ENCODE data around the gene PCLAF.
"Not testable (repeated sequence)": the region's sequence is repeated elsewhere in the genome, so short reads cannot be mapped to it uniquely, and the experiment has no call there.

The PCLAF gene

GRCh38 chr15:64381000-64381751 lies at the start of gene PCLAF:
Gene PCLAF, minus strand, starts transcription at chr15:64381441. Its CDS starts 70 bp downstream, at chr15:64381371.
- peak; percentile 85 to 88 for DNase-seq

GRCh38 chr15:64430000-64430735 lies 48.9 kb upstream of the PCLAF start:
- DNase-seq = no peak

- DNase-seq = no peak
Measured at GRCh38 chr15:64429448-64429847, 48.2 kb upstream of the PCLAF start.

GRCh38 chr15:64426845-64427465 lies 45.7 kb upstream of the PCLAF start:
- DNase-seq = peak in 1 of 2 donors; percentile 58

GRCh38 chr15:64425221-64425620 lies 44.0 kb upstream of the PCLAF start:
- DNase-seq = no peak

- DNase-seq = no peak
Measured at GRCh38 chr15:64423970-64424369, 42.7 kb upstream of the PCLAF start.

GRCh38 chr15:64422697-64423096 lies 41.5 kb upstream of the PCLAF start:
- no peak for DNase-seq

- no peak for DNase-seq
Measured at GRCh38 chr15:64412216-64412615, 31.0 kb upstream of the PCLAF start.

- no peak for DNase-seq
Measured at GRCh38 chr15:64400583-64400982, 19.3 kb upstream of the PCLAF start.

- no peak for DNase-seq
Measured at GRCh38 chr15:64398575-64398974, 17.3 kb upstream of the PCLAF start.

GRCh38 chr15:64396789-64397188 lies 15.5 kb upstream of the PCLAF start:
- DNase-seq = no peak

- not testable (repeated sequence) for DNase-seq
Measured at GRCh38 chr15:64392471-64392870, 11.2 kb upstream of the PCLAF start.

GRCh38 chr15:64389036-64389435 lies 7.8 kb upstream of the PCLAF start:
- no peak for DNase-seq

GRCh38 chr15:64387562-64388168 lies 6.4 kb upstream of the PCLAF start, which contains the start of gene TRIP4:
Gene TRIP4, plus strand, starts transcription at chr15:64387836. Its CDS starts 28 bp downstream, at chr15:64387864.
- DNase-seq = peak; percentile 91 to 93

GRCh38 chr15:64386291-64386690 lies 5.0 kb upstream of the PCLAF start:
- no peak for DNase-seq

GRCh38 chr15:64383760-64384159 lies 2.5 kb upstream of the PCLAF start:
- no peak for DNase-seq

- DNase-seq = not testable (repeated sequence)
Measured at GRCh38 chr15:64380130-64380870, 941 bp downstream of the PCLAF start.

GRCh38 chr15:64379216-64379960 lies 1.9 kb downstream of the PCLAF start:
- DNase-seq = no peak

GRCh38 chr15:64373360-64373759 lies 7.9 kb downstream of the PCLAF start:
- DNase-seq = no peak

- DNase-seq = not testable (repeated sequence)
Measured at GRCh38 chr15:64371383-64371782, 9.9 kb downstream of the PCLAF start.

GRCh38 chr15:64369078-64369607 lies 12.1 kb downstream of the PCLAF start:
- DNase-seq = no peak
